ENCODE measurements around the gene TMEM171.

Gene TMEM171, protein sequence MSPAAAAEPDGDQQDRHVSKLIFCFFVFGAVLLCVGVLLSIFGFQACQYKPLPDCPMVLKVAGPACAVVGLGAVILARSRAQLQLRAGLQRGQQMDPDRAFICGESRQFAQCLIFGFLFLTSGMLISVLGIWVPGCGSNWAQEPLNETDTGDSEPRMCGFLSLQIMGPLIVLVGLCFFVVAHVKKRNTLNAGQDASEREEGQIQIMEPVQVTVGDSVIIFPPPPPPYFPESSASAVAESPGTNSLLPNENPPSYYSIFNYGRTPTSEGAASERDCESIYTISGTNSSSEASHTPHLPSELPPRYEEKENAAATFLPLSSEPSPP

GRCh38 chr5:73120222-73121118 lies at the start of gene TMEM171:
Gene TMEM171, plus strand, starts transcription at chr5:73120575. Its CDS starts 2,799 bp downstream, at chr5:73123374.
- DNase-seq: no peak

DNA sequence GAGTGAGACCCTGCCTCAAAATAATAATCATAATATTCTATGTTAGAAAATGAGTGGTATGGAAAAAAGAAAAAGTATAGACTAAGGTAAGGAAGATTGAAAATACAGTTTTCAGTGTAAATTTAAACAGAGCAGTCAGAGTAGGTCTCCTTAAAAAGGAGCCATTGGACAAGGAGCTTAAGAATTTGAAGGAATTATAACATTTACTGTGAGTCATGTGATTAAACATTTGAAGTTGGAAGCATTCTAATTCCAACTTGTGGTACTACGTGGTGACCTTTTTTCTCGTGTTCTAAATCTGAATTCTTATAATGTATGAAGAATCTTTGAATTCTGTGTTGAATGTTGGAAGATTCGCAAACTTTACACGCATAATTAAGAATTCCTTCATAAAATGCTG lies 39.3 kb upstream of the TMEM171 start:
- no peak for DNase-seq

DNA sequence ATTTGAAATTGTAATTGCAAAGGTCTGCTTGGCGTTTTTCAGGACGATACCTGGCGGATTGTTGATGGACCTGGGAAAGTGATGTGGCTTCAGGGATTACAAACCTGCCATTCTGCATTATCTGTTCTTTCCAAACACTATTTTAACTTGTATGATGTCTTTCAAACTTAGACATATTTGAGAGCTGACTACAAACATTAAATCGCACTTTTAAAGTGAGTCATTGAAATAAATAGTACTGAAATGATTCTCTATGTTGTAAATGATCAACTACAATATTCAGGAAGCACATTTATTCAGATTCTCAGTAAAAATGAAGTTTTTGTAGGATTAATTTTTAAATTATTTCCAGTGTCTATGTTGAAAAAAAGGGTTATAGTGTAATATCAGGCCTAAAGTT lies 32.3 kb upstream of the TMEM171 start:
- DNase-seq: no peak

DNA sequence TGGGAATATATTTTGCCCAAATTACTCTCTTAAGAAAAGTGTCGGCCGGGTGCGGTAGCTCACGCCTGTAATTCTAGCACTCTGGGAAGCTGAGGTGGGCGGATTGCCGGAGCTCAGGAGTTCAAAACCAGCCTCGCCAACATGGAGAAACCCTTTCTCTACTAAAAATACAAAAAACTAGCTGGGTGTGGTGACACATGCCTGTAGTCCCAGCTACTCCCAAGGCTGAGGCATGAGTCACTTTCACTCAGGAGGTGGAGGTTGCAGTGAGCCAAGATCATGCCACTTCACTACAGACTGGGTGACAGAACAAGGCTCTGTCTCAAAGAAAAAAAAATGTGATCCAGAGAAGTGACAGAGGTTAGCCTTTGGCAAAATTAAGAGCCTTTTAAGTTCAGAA lies 26.4 kb upstream of the TMEM171 start:
- peak; percentile 60 for DNase-seq

- DNase-seq: no peak
Observed at GRCh38 chr5:73094415-73094814, 26.0 kb upstream of the TMEM171 start.

DNA sequence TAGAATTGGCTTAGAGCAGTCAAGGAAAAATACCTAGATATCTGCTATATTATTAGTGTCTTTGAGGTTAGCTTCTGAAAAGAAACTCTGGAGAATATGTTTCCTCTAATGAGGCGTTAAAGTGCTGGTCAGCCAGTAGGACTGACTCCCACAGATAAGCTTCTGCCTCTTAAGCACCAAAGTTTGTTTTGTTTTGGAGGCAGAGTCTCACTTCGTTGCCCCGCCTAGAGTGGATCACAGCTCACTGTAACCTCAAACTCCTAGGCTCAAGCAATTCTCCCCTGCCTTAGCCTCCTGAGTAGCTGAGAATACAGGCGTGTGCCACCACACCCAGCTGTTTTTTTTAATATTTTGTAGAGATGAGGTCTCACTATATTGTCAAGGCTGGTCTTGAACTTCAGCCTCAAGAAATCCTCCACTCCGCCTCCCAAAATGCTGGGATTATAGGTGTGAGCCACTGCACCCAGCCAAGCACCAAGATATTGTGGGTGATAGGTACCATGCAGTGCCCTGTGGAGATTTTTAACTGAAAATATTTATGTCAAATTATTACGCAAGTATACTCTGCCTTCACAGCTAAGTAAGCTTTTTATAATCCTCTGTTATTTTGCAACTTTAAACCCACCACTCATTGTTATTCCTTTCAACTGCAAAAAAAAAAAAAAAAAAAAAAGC lies 24.7 kb upstream of the TMEM171 start:
- DNase-seq: no peak

DNA sequence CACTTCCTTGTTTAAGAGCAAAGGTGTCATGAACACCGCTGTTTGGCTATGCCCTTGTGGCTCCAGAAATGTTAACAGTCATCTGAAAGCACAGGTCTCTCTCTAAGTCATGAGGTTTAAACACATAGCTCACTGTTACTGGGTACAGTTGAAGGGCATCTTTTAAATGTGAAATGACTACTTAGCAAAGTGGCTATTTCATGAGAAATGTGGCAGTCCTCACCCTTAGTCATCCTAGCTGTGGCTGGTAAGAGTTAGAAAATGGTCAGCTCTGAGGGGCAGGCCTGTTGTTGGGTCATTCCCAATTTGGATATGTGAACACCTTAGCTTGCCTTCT lies 24.2 kb upstream of the TMEM171 start:
- no peak for DNase-seq

DNA sequence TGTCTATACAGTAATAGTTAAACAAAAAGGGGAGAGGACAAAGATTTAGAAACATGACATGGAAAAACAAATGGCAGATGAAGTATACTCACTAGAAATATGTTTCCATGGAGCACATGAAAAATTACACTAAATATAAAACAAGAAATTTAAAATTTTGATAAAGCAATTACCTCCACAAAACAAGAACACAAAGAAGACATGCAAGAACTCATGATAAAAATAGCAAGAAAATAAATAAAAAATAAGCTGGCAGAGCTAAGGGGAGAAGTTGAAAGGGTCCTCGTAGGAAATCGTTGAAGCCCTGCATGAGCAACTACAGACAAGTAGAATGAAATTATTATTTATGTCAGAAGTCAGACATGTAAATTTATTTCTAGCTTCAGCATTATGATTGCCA lies 22.6 kb upstream of the TMEM171 start:
- no peak for DNase-seq

DNA sequence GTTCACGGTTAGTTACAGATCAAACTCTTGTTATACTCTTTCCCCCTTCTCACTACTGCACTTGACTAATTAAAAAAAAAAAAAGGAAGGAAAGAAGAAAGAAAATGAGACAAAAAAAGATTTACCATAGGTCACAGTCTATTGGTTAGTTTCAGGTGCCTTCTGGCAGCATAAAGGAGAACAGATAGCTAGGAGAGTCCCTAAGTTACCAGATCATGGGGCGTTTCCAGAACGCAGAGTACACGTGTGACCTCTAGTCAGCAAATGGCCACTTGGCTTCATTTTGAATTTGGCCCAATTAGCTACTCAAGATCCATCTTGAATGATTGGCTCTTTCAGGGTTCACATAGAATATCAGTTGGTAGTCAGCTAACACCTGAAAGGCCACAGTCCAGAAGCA lies 20.3 kb upstream of the TMEM171 start:
- no peak for DNase-seq

DNA sequence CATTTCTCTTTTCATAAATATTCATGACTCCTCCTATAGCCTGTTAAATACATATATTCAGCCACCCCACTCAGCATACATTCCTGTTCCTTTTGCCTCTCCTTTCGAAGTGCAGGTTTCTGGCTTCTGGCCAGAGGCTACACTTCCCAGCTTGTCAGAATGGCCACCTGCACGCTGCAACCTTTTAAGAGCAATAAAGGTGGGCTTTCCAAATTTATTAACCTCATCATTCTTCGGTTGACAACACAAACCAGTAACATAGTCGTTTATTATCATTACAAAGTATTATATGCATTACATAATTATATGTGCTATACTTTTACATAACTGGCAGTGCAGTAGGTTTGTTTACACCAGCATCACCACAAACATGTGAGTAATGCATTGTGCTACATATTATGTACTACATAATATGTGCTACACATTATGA lies 16.5 kb upstream of the TMEM171 start:
- DNase-seq: no peak

- DNase-seq: no peak
Observed at GRCh38 chr5:73104326-73104725, 16.0 kb upstream of the TMEM171 start.

DNA sequence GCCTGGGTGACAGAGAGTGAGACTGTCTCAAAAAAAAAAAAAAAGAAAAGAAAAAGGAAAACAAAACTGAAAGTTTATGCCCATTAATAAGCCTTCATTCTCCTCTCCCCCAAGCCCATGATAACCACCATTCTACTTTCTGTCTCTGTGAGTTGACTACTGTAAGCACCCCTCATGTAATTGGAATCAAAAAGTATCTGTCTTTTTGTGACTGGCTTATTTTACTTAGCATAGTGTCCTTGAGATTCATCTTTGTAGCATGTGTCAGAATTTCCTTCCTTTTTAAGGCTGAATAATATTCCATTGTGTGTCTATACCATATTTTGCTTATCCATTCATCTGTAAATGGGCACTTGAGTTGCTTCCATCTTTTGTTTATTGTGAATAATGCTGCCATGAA lies 14.0 kb upstream of the TMEM171 start:
- no peak for DNase-seq

- DNase-seq: no peak
Observed at GRCh38 chr5:73110190-73110589, 10.2 kb upstream of the TMEM171 start.

- DNase-seq: no peak
Observed at GRCh38 chr5:73111536-73111935, 8.8 kb upstream of the TMEM171 start.

DNA sequence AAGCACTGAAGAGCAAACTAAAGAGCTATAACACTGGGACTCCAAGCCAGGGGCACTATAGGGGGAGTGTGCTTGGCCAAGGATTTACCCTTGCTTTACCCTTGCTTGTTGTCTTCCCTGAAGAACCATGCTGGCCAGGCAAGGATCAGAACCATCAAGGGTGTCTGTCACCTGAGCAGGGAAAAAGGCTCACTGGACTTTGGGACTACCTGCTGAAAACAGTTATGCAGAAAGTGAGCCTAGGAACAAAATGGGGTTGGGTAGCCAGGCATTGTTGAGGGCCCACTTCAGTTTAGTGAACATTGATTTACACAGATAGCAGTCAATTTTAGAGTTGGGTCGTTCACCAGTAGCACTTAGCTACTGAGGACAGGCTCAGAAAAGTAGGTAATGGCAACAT lies 8.0 kb upstream of the TMEM171 start:
- no peak for DNase-seq

- DNase-seq: no peak
Observed at GRCh38 chr5:73114044-73114688, 6.2 kb upstream of the TMEM171 start.

- peak; percentile 61 for DNase-seq
Observed at GRCh38 chr5:73115399-73116051, 4.8 kb upstream of the TMEM171 start.

GRCh38 chr5:73116506-73116905 lies 3.9 kb upstream of the TMEM171 start:
- DNase-seq: no peak

GRCh38 chr5:73117088-73117740 lies 3.2 kb upstream of the TMEM171 start:
- DNase-seq: no peak

DNA sequence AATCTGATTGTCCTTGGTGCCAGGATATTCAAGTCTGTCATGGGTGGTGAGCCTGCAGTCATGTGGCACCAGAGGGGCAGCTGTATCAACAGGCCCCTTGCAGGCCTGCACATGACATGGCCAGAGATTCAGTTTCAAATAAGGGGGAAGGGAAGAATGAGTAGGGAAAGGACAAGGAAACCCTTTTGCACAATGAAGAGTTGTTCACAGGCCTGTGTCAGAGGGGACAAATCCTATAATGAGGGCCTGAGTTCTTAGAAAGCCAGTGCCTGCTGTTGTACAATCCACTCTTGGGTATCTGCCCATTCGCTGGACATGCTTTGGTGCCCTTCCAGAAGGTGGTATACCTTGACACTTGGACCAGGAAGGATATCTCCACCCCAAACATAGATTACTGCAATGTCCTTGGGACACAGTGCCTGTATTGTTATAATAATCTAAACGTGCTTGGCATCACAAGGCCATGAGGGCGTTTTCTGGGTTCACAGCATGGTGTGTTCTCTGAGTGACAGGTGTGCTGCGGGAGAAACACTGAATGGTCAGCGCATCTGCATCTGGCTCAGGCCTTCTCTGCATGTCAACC lies 1.9 kb upstream of the TMEM171 start:
- no peak for DNase-seq

DNA sequence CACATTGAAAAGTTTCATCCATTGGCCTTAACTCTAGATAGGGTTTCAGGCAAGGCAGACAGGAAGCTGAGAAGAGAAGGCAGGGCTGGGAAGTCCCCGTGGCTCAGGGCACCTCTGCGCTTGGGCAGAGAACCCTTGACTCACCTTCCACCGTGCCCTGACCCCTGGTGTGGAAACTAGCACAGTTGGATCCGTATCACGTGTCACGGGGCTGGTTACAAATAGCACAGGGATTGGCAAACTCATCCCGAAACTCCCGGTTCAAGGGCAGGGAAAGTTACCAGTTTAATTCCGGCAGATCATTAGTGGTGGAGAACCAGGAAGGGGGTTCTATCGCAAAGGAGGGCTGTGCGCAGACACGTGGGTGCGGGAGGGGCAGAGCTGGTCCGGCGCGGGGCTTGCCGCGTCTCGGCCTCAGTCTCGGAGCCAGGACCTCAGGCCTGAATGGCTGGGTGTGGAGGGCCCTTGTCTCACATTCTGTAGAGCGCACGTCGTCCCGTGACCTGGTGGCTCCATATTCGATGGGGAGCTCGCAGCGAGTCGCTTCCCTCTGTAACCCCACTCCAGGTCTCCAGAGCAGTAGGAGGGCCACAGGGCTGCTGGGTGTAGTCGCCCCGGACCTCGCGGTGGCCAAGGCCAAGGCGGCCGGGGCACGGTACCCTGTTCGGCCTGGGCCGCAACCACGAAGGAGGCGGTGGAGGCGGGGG lies 771 bp upstream of the TMEM171 start:
- no peak for DNase-seq
